HS-5 (cell line): ENCODE results near the gene CHRFAM7A.
"Not testable (repeated sequence)": the region's sequence is repeated elsewhere in the genome, so short reads cannot be mapped to it uniquely, and the experiment has no call there.

Experiments
- DNase-seq: peaks from one replicate; pipeline ENCODE4 v3.0.0-alpha.2; 2012; ENCODE audit warnings: low read depth

The CHRFAM7A gene

DNA sequence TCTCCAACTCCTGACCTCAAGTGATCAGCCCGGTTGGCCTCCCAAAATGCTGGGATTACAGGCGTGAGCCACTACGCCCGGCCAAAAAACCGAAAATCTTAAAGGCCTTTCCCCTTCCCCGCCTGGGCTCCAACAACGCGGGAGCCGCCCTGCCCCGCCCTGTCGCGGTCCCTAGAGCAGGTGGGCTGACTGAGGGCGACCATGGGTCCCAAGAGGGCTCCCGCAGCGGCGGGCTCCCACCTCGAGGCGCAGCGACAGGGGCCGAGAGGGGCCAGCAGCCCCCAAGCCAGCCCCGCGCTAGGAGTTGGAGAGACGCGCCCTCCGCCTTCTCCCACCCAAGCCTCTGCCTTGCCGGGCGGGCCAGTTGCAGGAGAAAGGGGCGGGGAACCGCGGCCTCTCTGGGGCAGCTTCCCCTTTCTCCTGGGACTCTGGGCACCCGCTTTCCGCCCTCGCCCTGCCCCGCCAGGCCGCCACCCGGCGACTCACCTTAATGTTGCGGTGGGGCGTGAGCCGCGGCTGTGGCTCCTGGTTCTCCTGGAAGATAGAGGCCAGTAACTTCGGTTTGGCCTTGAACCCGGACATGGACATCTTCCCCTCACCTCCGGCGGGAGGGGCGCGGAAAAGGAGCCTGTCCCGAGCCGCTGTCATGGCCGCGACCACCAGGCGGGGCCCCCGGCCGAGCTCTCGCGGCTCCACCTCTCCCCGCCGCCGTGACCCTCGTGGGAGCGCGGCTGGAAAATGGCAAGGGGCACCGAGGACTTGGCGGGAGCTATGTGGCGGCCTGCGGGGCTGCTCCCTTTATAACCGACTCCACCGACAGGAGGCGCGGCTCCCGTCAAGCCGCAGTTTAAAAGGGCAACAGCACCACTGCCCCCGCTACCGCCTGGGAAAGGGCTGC is at the start of gene CHRFAM7A:
CHRFAM7A (minus strand) TSS at position 775 of the 898 bp plus-strand sequence. CDS start 10,189 bp downstream, outside the sequence.
- DNase-seq = not testable (repeated sequence)

DNA sequence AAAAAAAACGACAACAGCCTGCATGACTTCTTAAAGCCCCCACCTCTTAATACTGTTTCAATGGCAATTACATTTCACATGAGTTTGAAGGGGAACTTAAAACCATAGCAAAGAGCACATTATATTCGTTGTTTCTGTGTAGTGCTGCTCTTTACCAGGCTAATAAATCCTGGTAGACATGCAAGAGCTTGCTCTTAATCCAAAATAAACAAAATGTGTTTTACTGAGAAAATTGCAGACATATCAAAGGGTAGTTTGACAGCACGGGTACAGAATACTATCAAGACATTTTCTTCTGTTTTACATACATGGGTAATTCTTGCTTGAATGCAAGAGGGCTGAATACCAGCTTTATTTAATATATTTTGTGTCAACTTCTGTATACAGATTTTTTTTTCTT is 45.0 kb upstream of the CHRFAM7A start:
- DNase-seq = not testable (repeated sequence)

DNA sequence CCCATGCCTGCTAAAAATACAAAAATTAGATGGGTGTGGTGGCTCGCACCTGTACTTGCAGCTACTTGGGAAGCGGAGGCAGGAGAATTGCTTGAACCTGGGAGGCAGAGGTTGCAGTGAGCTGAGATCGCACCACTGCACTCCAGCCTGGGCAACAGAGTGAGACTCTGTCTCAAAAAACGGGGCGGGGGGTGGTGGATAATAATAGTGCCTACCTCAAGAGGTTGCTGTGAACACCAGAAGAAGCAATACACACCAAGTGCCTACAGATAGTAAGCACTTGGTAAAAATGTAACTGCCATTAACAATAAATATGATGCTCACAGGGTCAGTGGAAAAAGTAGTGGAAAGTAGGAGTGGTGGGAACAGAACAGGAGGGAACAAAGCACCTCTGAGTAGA is 42.5 kb upstream of the CHRFAM7A start:
- not testable (repeated sequence) for DNase-seq

DNA sequence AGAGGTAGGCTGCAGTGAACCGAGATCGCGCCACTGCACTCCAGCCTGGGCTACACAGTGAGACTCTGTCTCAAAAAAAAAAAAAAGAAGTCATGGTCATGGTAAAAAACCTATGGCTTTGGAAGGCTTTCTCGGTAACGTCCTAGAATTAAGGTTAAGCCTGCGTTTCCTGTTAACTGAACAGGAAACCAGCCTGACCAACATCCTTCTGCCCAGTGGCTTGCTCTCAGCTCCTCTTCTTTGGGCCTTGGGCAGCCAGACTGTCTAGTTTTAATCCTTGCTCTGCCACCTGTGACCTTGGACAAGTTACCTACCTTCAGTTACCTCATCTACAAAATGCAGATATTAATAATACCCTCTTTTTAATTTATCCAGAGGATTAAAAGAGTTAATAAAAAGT is 27.4 kb upstream of the CHRFAM7A start:
- not testable (repeated sequence) for DNase-seq

DNA sequence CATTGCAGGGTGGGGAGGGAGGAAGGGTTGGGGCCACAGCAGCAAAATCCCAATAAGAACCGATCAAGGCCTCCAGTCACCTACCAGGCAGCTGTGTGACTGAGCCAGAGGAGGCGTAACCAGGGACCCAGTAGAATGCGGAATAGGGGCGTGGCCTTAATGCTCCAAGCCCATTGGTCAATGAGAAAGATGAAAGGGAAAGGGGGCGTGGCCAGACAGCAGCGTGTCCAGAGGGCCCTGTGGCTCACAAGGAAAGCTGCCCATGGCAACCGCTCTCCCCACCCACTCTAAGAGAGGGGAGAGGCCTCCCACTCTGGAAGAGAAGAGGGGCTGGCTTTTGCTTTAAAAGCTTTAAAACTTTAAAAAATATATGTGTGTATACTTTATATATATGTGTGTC is 20.8 kb upstream of the CHRFAM7A start, which contains the start of gene GOLGA8R:
GOLGA8R (minus strand) TSS at position 101 of the 400 bp plus-strand sequence; CDS start at position 3, 98 bp downstream.
- not testable (repeated sequence) for DNase-seq

DNA sequence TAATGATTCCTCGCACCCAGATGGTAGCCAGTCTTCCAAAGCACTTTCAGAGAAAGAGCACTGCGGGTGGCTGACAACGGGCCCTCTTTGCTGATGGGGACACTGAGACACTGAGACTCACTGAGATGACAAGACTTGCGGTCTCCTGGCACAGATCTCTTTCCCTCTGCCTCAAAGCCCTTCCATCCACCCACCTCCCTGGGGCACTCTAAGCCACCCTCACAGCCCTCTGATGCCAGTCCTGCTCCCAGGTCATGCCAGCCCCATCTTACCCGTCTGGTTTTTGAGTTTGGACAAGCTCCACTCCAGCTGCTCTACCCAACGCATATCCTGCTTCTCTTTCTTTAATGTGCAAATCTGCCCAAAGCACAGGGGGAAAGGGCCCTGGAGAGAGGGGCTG is 14.3 kb upstream of the CHRFAM7A start:
- not testable (repeated sequence) for DNase-seq

DNA sequence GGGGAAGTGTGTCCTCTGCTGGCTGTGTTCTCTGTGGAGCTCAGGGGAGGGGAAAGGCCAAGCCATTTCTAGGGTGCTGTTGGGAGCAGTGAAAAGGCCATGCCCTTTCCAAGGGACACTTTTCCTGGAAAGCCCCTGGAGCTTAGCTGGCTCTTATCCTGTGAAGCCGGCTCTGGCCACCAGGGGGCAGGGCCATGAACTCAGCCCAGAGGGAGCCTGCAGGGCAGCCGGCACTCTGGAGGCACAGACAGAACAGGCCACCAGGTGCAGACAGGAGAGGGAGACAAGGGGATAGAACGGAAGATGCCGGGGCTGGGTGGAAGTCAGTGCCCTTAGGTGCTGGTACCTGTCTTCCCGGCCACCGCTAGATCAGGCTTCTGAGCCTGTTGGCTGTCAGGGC is 5.6 kb upstream of the CHRFAM7A start:
- not testable (repeated sequence) for DNase-seq

DNA sequence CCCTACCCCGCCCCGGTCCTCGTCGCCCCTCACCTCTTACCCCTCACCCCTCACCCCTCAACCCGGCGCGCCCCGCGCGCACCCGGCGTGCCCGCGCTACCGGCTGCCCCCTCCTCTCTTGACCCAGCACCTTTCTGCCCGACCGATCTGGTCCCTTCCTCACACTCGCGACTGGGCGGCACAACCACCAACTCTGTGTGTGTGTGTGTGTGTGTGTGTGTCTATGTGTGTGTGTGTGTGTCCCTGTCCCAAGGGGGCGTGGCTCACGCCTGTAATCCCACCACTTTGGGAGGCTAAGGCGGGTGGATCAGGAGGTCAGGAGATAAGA is 288 bp upstream of the CHRFAM7A start:
- DNase-seq = not testable (repeated sequence)

DNA sequence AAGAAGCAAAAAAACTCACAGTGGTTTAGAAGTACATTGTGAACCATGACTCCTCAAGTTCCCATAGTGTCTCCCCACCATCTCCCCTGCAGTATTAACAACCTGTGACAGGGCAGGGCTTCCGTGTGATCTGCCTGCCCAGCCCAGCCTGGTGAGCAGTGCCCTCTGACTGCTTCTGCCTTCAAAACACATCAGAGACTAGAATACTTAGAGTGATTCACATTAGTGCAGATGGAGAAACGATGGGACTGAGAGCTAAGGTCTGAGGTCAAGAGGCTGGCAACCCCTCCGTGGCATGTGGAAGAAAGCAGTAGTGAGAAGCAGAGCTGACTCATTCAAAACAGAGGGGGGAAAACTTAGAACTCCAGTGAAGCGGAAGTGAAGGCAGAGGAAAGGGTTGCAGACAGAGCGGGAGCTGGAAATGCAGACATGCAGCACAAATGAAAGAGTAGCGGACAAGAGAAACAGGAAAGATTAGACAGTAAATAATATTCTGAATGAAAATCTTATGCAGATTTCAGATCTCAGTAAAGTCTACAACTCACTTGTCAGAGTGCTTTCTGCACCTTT is 6.9 kb downstream of the CHRFAM7A start:
- not testable (repeated sequence) for DNase-seq

DNA sequence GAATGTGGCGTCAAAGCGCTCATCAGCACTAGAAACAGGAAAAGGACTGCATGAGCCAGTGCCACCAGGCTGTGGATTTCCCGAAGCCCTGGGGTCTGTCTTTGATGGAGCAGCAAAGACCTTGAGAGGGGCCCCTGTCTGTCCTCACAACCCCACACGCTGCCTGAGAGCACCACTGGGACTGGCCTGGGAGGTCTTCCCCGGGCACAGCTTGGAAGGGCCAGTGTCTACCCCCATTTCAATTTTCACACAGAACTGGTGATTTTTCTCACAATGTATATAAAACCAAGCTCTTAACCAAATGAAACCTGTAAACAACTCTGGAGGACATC is 16.3 kb downstream of the CHRFAM7A start:
- not testable (repeated sequence) for DNase-seq

DNA sequence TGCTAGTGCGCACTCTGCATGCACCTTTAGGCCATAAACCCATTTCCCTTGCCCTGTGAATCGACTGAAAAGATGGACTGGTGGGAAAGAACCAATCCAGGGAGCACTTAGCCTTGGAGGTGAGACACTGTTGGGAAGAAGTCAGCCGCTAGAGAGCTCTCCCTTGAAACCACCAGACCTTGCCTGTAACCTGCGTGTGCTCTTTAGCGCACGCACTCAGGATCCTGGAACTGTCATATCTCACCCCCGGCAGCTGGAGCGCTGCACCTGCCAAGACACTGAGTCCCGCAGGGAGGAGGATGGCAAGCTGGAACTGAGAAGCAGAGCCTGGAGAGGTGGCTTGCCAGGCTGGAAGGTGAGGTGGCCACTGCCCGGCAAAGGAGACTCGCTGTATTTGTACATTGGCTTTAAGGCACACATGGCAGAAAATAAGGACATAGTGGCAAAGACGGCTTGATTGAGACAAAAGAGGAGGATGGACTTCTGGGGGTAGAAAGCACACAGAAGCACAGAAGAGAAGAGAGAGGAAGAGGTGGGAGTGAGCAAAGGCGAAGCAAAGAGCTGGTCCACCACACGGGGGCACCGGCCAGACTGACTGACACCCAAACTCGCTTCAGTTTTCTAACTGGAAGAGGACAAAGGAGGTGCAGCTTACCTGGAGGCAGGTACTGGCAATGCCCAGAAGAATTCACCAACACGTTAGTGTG is 16.8 kb downstream of the CHRFAM7A start:
- DNase-seq = not testable (repeated sequence)

DNA sequence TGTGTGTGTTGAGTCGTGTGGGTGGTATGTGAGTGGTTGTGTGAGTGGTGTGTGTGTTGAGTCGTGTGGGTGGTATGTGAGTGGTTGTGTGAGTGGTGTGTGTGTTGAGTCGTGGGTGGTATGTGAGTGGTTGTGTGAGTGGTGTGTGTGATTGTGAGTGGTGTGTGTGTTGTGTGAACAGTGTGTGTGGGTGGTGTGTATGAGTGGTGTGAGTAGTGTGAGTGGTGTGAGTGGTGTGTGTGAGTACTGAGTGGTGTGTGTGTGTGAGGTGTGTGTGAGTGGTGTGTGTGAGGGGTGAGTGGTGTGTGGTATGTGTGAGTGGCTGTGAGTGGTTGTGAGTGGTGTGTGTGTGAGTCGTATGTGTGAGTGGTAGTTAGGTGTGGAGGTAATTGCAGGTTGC is 17.5 kb downstream of the CHRFAM7A start:
- DNase-seq = not testable (repeated sequence)

DNA sequence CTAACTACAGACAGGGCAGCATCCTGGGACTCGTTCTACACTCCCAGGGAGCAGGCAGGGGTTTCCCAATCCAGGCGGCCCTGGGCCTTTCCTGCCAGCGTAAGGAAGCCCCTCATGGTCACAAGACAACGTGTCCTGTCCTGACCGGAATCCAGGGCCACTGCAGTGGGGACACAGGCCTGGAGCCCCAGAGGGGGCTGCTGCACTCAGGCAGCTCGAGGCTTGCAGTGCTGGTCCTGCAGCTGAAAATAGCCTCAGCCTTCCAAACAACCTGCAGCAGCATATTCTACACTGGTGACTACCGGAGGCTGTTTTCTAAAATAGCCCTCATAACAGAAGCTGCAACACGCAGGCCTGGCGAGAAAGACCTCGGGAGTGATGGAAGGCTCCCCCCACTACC is 18.5 kb downstream of the CHRFAM7A start:
- DNase-seq = not testable (repeated sequence)

DNA sequence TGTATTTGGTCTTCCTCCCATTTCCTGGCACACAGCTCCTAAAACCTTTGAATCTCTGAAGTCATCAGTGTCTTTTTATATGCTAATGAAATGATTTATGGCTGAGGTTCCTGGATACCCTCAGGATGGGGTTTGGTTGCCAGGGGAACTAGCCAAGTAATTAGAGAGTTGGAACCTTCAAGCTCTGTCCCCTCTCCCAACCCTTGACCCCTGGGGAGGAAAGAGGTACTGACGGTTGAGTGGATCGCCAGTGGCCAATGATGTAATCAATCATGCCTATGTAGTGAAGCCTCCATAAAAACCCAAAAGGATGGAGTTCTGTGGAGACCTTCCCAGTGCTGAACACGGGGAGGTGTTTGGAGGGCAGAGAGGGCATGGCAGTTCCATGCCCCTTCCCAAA is 25.1 kb downstream of the CHRFAM7A start:
- DNase-seq = not testable (repeated sequence)

DNA sequence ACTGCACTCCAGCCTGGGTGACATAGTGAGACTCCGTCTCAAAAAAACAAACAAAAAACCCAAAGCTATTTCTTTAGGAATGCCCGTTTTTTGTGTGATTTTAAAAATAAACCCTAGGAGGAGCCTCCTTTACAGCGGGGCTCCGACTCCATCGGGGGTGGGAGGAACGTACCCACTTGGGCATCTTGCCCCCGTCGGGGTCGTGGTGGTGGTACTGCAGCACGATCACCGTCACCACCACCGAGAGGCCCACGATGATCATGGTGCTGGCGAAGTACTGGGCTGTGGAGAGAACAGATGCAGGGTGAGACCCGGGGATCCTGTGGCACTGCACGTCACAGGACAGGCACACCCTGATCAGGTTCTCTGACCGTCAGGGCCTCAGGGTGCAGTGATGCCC is 26.1 kb downstream of the CHRFAM7A start:
- not testable (repeated sequence) for DNase-seq

DNA sequence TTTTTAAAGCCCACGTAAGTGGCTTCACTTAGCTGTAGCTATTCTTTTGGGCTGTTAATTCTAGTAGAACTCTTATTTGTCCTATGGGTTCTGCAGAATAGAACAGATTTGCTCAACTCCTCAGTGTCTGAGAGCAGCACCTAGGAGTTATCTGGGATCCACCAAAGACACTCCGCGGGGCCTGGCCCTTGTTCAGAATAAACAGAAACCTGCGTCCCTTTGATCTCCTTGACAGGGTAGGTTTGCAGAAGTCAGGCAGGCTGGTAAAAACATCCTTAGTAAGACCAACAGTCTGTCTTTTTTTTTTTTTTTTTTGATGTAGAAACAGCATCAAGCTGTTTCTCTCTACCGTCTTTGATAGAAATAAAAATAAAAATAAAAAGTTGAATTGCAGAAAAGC is 31.9 kb downstream of the CHRFAM7A start:
- not testable (repeated sequence) for DNase-seq

DNA sequence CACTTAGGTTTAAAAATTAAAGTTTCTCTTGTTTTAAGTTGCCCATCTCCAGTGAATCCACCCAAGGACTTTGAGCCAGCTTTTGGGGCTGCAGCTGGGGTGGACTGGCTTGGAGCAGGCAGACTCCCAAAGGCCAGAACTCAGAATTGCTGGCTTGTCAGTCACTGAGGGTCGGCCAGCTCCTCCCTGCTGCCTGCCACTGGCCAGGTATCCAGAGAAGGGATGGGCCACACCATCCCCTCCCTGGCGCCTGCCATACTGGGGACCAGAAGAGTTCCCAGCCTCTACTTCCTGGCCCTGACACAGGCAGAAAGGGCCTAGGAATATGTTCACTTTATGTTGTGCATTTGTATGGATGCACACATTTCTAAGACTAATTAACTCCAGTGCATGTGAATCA is 32.4 kb downstream of the CHRFAM7A start:
- DNase-seq = not testable (repeated sequence)

DNA sequence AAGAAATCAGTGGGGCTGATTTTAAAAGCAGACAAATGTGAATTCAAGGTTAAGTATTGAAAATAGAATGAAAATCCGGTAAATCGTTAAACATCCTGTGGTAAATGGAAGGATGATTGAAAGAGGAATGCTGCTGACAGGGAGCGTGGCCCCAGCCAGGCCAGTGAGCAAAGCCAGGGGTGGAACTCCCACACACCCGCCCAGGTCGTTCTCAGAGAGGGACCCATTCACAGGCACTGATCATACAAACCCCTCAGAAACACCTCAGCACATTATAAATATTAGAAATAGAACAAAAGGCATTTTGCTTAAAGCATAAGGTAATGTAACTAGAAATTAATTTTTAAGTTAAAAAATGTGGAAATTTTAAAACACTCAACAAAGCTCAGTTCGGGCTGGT is 38.3 kb downstream of the CHRFAM7A start:
- DNase-seq = not testable (repeated sequence)

DNA sequence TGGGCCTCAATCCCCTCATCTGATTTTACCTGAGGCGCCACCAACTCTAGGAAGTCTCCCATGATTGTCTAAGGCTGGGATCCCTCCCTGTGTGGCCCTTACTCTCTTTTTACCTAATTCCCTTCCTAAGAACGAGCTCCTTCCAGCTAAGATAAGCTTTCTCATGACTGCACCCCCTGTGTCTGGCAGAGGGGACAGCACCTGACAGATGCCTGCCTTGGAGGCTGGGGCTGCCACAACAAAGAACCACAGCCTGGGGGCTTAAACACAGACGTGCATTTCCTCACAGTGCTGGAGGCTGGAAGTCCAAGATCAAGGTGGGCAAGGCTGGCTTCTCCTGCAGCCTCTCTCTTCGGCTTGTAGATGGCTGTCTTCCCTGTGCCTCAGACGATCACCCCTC is 43.5 kb downstream of the CHRFAM7A start:
- not testable (repeated sequence) for DNase-seq

DNA sequence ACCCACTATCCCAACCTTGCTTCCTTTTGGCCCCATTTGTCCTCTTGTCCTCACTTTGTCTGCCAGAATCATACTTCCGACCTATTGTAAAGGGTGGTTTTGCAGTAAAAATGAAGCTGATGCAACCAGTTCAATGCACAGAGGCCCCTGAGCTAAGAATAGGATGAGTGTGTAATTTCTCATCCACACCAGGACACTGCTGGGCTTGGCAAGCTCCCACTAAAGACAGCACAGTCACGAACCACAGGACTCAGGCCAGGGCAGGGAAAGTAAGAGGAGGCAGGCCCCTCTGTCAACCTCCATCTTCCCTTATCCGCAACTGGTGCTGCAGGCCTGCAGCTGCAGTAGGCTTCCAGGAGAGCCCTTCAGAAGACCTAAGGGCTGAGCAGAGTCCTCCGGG is 56.8 kb downstream of the CHRFAM7A start:
- DNase-seq = not testable (repeated sequence)

DNA sequence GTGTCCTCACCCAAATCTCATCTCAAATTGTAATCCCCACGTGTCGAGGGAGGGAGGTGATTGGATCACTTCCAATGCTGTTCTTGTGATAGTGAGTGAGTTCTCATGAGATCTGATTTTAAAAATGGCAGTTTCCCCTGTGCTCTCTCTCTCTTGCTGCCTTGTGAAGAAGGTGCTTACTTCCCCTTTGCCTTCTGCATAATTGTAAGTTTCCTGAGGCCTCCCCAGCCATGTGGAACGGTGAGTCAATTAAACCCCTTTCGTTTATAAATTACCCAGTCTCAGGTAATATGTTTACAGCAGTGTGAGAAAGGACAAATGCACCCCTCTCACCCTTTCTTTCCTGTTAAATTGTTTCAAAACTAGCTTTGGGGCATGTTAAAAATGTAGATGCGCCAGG is 59.2 kb downstream of the CHRFAM7A start:
- DNase-seq = not testable (repeated sequence)

DNA sequence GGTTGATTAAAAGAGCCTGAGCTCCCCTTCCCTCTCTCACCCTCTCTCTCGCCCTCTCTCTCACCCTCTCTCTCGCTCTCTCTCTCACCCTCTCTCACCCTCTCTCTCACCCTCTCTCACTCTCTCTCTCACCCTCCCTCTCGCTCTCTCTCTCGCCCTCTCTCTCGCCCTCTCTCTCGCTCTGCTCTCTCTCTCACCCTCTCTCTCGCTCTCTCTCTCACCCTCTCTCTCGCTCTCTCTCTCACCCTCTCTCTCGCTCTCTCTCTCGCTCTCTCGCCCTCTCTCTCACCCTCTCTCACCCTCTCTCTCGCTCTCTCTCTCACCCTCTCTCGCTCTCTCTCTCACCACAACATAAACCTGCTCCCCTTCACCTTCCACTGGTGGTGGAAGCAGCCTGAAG is 67.2 kb downstream of the CHRFAM7A start:
- not testable (repeated sequence) for DNase-seq

DNA sequence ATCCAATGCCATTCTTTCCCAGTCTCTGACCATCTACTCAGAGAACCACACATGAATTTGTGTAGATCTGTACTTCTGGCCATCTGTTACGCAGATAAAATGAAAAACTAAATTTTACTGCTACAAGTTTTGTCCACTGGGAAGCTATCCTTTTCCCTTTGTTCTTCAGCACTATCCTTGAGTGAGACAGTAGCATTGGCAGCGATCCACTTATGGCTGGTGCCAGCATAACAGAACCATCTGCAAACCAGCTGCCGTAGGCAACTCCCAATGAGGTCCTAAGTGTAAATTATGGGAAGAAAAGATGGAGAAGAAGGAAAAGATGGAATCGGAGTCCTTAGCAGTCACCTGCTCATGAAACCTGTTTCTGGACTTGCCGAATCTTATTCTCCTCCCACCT is 72.3 kb downstream of the CHRFAM7A start:
- not testable (repeated sequence) for DNase-seq
